Measurements from ENCODE around the gene GNAI2.

GRCh38 chr3:50269977-50270413 is 34.0 kb downstream of the GNAI2 start:
- no peak for TF ChIP-seq CTCF (IDR thresholded peaks at IDR 0.05)
- TF ChIP-seq POLR2A (IDR thresholded peaks at IDR 0.05), result no peak
- no peak for TF ChIP-seq POLR2AphosphoS5 (IDR thresholded peaks at IDR 0.05)
- TF ChIP-seq EP300 (IDR thresholded peaks at IDR 0.05; ENCODE audit: low read depth), result no peak

Measured in transverse colon (tissue), 4 donors.